ENCODE data around the gene PLEKHD1.

The PLEKHD1 gene

DNA sequence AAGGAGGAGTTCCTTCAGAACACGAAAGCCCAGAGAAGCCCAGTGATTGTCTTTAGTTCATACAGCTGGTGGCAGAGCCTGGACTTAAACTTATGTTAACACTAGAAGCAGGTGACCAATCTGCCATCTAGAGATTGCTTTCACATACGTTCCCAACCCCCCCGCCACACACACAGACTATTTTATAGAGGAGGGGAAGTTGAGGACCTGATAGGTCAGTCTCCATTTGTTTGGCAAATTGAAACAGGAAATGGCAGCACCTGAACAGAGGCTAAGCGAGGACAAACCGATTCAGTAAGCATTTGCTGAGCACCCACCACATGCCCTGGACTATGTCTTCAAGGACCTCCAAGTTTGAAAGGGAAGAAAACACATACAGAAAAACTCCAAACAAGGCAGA is 4.8 kb upstream of the PLEKHD1 start:
- no peak for ATAC-seq
- TF ChIP-seq PPARA (CRISPR knock-in tag; IDR thresholded peaks at IDR 0.05; ENCODE audit: borderline replicate concordance), result no peak
- TF ChIP-seq ZFP3 (CRISPR knock-in tag; IDR thresholded peaks at IDR 0.05), result no peak
- TF ChIP-seq ZC3H10 (CRISPR knock-in tag; IDR thresholded peaks at IDR 0.05), result no peak
- TF ChIP-seq, protein P1, sequence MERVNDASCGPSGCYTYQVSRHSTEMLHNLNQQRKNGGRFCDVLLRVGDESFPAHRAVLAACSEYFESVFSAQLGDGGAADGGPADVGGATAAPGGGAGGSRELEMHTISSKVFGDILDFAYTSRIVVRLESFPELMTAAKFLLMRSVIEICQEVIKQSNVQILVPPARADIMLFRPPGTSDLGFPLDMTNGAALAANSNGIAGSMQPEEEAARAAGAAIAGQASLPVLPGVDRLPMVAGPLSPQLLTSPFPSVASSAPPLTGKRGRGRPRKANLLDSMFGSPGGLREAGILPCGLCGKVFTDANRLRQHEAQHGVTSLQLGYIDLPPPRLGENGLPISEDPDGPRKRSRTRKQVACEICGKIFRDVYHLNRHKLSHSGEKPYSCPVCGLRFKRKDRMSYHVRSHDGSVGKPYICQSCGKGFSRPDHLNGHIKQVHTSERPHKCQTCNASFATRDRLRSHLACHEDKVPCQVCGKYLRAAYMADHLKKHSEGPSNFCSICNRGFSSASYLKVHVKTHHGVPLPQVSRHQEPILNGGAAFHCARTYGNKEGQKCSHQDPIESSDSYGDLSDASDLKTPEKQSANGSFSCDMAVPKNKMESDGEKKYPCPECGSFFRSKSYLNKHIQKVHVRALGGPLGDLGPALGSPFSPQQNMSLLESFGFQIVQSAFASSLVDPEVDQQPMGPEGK (CRISPR knock-in tag; IDR thresholded peaks at IDR 0.05; ENCODE audit: borderline replicate concordance), result no peak
- TF ChIP-seq, protein P2, sequence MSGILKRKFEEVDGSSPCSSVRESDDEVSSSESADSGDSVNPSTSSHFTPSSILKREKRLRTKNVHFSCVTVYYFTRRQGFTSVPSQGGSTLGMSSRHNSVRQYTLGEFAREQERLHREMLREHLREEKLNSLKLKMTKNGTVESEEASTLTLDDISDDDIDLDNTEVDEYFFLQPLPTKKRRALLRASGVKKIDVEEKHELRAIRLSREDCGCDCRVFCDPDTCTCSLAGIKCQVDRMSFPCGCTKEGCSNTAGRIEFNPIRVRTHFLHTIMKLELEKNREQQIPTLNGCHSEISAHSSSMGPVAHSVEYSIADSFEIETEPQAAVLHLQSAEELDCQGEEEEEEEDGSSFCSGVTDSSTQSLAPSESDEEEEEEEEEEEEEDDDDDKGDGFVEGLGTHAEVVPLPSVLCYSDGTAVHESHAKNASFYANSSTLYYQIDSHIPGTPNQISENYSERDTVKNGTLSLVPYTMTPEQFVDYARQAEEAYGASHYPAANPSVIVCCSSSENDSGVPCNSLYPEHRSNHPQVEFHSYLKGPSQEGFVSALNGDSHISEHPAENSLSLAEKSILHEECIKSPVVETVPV (CRISPR knock-in tag; IDR thresholded peaks at IDR 0.05), result no peak
- no peak for TF ChIP-seq ESRRG (CRISPR knock-in tag; IDR thresholded peaks at IDR 0.05)
- TF ChIP-seq ZNF8 (CRISPR knock-in tag; IDR thresholded peaks at IDR 0.05), result no peak
- no peak for TF ChIP-seq ISL1 (CRISPR knock-in tag; IDR thresholded peaks at IDR 0.05)
- TF ChIP-seq SNAI2 (CRISPR knock-in tag; IDR thresholded peaks at IDR 0.05), result no peak
- no peak for TF ChIP-seq ZNF565 (CRISPR knock-in tag; conservative IDR thresholded peaks at IDR 0.05; ENCODE audit: low read depth)
- TF ChIP-seq ARNTL (CRISPR knock-in tag; IDR thresholded peaks at IDR 0.05; ENCODE audit: borderline replicate concordance, low read depth), result no peak
- no peak for TF ChIP-seq GLIS3 (CRISPR knock-in tag; IDR thresholded peaks at IDR 0.05)

GRCh38 chr14:69480136-69480535 is 4.4 kb upstream of the PLEKHD1 start:
- ATAC-seq, result no peak
- TF ChIP-seq ZC3H10 (CRISPR knock-in tag; IDR thresholded peaks at IDR 0.05) (no peak), PPARA (CRISPR knock-in tag; IDR thresholded peaks at IDR 0.05; ENCODE audit: borderline replicate concordance) (no peak), TOX (CRISPR knock-in tag; IDR thresholded peaks at IDR 0.05; ENCODE audit: borderline replicate concordance) (no peak), TCF4 (CRISPR knock-in tag; IDR thresholded peaks at IDR 0.05; ENCODE audit: borderline replicate concordance) (no peak), ZNF8 (CRISPR knock-in tag; IDR thresholded peaks at IDR 0.05) (no peak), CSDC2 (CRISPR knock-in tag; IDR thresholded peaks at IDR 0.05) (no peak), ZFP30 (CRISPR knock-in tag; IDR thresholded peaks at IDR 0.05) (no peak), ZNF565 (CRISPR knock-in tag; conservative IDR thresholded peaks at IDR 0.05; ENCODE audit: low read depth) (no peak), ESRRG (CRISPR knock-in tag; IDR thresholded peaks at IDR 0.05) (no peak), RARB (CRISPR knock-in tag; IDR thresholded peaks at IDR 0.05) (no peak), ZFP3 (CRISPR knock-in tag; IDR thresholded peaks at IDR 0.05) (no peak), GLIS3 (CRISPR knock-in tag; IDR thresholded peaks at IDR 0.05) (no peak), CREB5 (CRISPR knock-in tag; IDR thresholded peaks at IDR 0.05; ENCODE audit: low read depth) (no peak), TSHZ2 (CRISPR knock-in tag; IDR thresholded peaks at IDR 0.05) (no peak), ISL1 (CRISPR knock-in tag; IDR thresholded peaks at IDR 0.05) (no peak), ZNF70 (CRISPR knock-in tag; IDR thresholded peaks at IDR 0.05) (no peak)
- TF ChIP-seq, protein P1 (CRISPR knock-in tag; IDR thresholded peaks at IDR 0.05; ENCODE audit: borderline replicate concordance), result no peak
